ENCODE measurements around the gene FRAS1.
"Not testable (repeated sequence)": the region's sequence is repeated elsewhere in the genome, so short reads cannot be mapped to it uniquely, and the experiment has no call there.

Gene FRAS1

GRCh38 chr4:78467223-78467622 is 410.1 kb downstream of the FRAS1 start:
- not testable (repeated sequence) for DNase-seq

GRCh38 chr4:78468272-78468671 is 411.1 kb downstream of the FRAS1 start:
- no peak for DNase-seq

- DNase-seq: no peak
These were observed 419.1 kb downstream of the FRAS1 start for GRCh38 chr4:78476108-78476704.

GRCh38 chr4:78477276-78477675 is 420.2 kb downstream of the FRAS1 start:
- no peak for DNase-seq

- no peak for DNase-seq
These were observed 421.4 kb downstream of the FRAS1 start for GRCh38 chr4:78478523-78478922.

GRCh38 chr4:78480286-78480685 is 423.2 kb downstream of the FRAS1 start:
- DNase-seq: no peak

- no peak for DNase-seq
These were observed 424.1 kb downstream of the FRAS1 start for GRCh38 chr4:78481180-78481579.

- DNase-seq: no peak
These were observed 425.2 kb downstream of the FRAS1 start for GRCh38 chr4:78482281-78482680.

- no peak for DNase-seq
These were observed 426.7 kb downstream of the FRAS1 start for GRCh38 chr4:78483811-78484210.

- no peak for DNase-seq
These were observed 427.5 kb downstream of the FRAS1 start for GRCh38 chr4:78484574-78484973.

GRCh38 chr4:78493731-78494130 is 436.6 kb downstream of the FRAS1 start:
- DNase-seq: no peak

GRCh38 chr4:78496021-78496643 is 439.0 kb downstream of the FRAS1 start:
- DNase-seq: no peak

- DNase-seq: not testable (repeated sequence)
These were observed 449.1 kb downstream of the FRAS1 start for GRCh38 chr4:78506260-78506659.

GRCh38 chr4:78509043-78509442 is 451.9 kb downstream of the FRAS1 start:
- DNase-seq: no peak

- DNase-seq: no peak
These were observed 453.0 kb downstream of the FRAS1 start for GRCh38 chr4:78510108-78510507.

- DNase-seq: no peak
These were observed 453.6 kb downstream of the FRAS1 start for GRCh38 chr4:78510681-78511080.

- DNase-seq: no peak
These were observed 455.3 kb downstream of the FRAS1 start for GRCh38 chr4:78512357-78512920.

- no peak for DNase-seq
These were observed 456.4 kb downstream of the FRAS1 start for GRCh38 chr4:78513411-78513975.

- DNase-seq: peak; percentile 6
These were observed 460.0 kb downstream of the FRAS1 start for GRCh38 chr4:78517050-78517652.

GRCh38 chr4:78518561-78518960 is 461.4 kb downstream of the FRAS1 start:
- DNase-seq: no peak

GRCh38 chr4:78519962-78520361 is 462.8 kb downstream of the FRAS1 start:
- no peak for DNase-seq

GRCh38 chr4:78520808-78521226 is 463.7 kb downstream of the FRAS1 start:
- no peak for DNase-seq

GRCh38 chr4:78524009-78524408 is 466.9 kb downstream of the FRAS1 start:
- no peak for DNase-seq

GRCh38 chr4:78525559-78525958 is 468.4 kb downstream of the FRAS1 start:
- no peak for DNase-seq

Data from GF-D8 (cell line).